ENCODE results near the gene OR51V1. TPM values are rescaled to one million over a fixed set of nuclear protein-coding genes. Genes with fewer than 3 reads are reported as not detected.

The OR51V1 gene
- total RNA-seq, 1 donor from 2014 or later: not detected

DNA sequence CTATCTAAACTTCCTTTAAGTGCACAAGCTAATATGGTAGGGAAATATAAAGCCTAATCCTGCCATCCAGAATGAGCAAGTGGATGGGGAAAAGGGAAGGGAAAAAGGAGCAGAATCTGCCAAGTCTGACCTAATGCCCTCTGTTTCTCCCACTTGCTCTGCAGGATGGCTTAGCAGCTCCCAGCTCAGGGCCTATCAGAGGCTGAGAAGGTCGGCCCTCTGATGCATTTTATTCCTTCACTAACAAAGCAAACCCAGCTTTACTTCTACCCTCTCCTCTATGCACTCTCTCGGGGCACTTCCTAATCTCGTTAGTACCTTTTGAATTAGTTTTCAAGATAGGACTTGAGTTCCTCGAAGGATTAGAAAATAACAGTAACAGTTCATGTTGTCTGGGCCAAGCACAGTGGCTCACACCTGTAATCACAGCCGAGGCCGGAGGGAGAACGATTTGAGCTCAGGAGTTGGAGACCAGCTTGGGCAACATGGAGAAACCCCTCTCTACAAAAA, 9.9 kb upstream of the OR51V1 start:
- Mint-ChIP-seq H3K4me3 (no peak overlapping the region), H3K4me1 (no peaks in the 10 kb centered on the region), H3K9me3 (no peaks in the 10 kb centered on the region), H3K27ac (no peak overlapping the region), H3K27me3 (ENCODE audit: insufficient read depth, low read depth) (no peaks in the 10 kb centered on the region), H3K36me3 (no peaks in the 10 kb centered on the region)
- Histone ChIP-seq H3K36me3 (no peaks in the 10 kb centered on the region), H3K4me3 (no peak overlapping the region), H3K4me1 (no peaks in the 10 kb centered on the region), H3F3A (ENCODE audit: low read depth) (peaks cover 5% of the 10 kb centered on the region), H3K27ac (no peak overlapping the region), H4K20me1 (ENCODE audit: low read depth) (no peaks in the 10 kb centered on the region), H3K9me3 (ENCODE audit: low read depth) (no peaks in the 10 kb centered on the region), H3K4me2 (no peak overlapping the region), H3K9ac (no peak overlapping the region), H2AFZ (replicated peaks) (no peak overlapping the region), H3K79me2 (ENCODE audit: low read depth) (no peaks in the 10 kb centered on the region), H3K27me3 (no peaks in the 10 kb centered on the region)
- TF ChIP-seq, protein P1, sequence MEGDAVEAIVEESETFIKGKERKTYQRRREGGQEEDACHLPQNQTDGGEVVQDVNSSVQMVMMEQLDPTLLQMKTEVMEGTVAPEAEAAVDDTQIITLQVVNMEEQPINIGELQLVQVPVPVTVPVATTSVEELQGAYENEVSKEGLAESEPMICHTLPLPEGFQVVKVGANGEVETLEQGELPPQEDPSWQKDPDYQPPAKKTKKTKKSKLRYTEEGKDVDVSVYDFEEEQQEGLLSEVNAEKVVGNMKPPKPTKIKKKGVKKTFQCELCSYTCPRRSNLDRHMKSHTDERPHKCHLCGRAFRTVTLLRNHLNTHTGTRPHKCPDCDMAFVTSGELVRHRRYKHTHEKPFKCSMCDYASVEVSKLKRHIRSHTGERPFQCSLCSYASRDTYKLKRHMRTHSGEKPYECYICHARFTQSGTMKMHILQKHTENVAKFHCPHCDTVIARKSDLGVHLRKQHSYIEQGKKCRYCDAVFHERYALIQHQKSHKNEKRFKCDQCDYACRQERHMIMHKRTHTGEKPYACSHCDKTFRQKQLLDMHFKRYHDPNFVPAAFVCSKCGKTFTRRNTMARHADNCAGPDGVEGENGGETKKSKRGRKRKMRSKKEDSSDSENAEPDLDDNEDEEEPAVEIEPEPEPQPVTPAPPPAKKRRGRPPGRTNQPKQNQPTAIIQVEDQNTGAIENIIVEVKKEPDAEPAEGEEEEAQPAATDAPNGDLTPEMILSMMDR (IDR thresholded peaks at IDR 0.05): no peak
- TF ChIP-seq EZH2 (IDR thresholded peaks at IDR 0.05) (no peak), EZH2phosphoT487 (IDR thresholded peaks at IDR 0.05) (no peak)
- DNase-seq (ENCODE audit: low spot score): peak; percentile 63

DNA sequence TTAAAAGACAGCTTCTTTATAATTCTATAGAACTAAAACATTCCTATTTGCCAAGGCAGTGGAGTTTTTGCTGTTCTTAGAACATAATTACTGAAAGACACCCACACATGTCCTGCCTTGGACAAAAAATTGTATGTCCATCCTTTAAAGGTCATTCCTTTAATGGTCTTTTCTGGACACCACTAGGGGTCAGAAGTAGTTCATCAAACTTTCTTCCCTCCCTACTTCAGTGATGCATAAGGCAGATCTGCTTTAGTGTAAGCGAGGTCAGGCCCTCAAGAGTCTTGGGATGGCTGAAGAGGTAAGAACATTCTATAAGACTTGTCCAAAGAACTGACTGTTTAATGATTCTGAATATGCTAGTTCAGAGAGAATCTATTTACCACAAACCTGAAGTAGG, 4.3 kb upstream of the OR51V1 start:
- Histone ChIP-seq H3K27ac (no peak overlapping the region), H3K27me3 (no peaks in the 10 kb centered on the region), H3K79me2 (ENCODE audit: low read depth) (no peaks in the 10 kb centered on the region), H4K20me1 (ENCODE audit: low read depth) (no peaks in the 10 kb centered on the region), H3K9ac (no peak overlapping the region), H3K4me3 (no peak overlapping the region), H3F3A (ENCODE audit: low read depth) (no peaks in the 10 kb centered on the region), H3K4me2 (no peak overlapping the region), H3K9me3 (ENCODE audit: low read depth) (no peaks in the 10 kb centered on the region), H2AFZ (replicated peaks) (no peak overlapping the region), H3K4me1 (peaks cover 9% of the 10 kb centered on the region), H3K36me3 (no peaks in the 10 kb centered on the region)
- Mint-ChIP-seq H3K4me1 (no peaks in the 10 kb centered on the region), H3K27me3 (ENCODE audit: insufficient read depth, low read depth) (no peaks in the 10 kb centered on the region), H3K9me3 (no peaks in the 10 kb centered on the region), H3K36me3 (no peaks in the 10 kb centered on the region), H3K4me3 (no peak overlapping the region), H3K27ac (no peak overlapping the region)
- DNase-seq (ENCODE audit: low spot score): peak; percentile 78
- TF ChIP-seq, protein P1 (IDR thresholded peaks at IDR 0.05): peak; percentile 76
- no peak for TF ChIP-seq EZH2phosphoT487 (IDR thresholded peaks at IDR 0.05)

DNA sequence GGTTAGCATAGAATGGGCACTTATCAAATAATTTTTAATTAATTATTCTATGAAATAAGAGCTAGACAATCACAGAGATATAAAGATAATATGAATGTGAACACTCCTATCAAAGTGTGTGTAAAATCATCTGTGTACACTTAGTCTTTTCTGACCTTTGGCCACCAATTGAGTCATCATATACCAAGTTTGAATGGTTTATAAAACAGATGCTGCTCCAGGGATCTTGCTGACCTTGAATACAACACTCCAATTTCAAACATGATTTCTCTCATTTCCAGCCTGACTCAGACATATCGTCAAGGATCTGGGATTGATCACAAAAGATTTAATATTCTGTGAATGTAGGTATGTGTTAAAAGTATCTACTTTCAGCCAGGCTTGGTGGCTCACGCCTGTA, 2.9 kb upstream of the OR51V1 start:
- Histone ChIP-seq H3K4me1 (peaks cover 9% of the 10 kb centered on the region), H3K4me2 (no peak overlapping the region), H3K27me3 (no peaks in the 10 kb centered on the region), H3K36me3 (no peaks in the 10 kb centered on the region), H2AFZ (replicated peaks) (no peak overlapping the region), H3K79me2 (ENCODE audit: low read depth) (no peaks in the 10 kb centered on the region), H3K9me3 (ENCODE audit: low read depth) (no peaks in the 10 kb centered on the region), H3K27ac (no peak overlapping the region), H3F3A (ENCODE audit: low read depth) (no peaks in the 10 kb centered on the region), H3K9ac (no peak overlapping the region), H4K20me1 (ENCODE audit: low read depth) (no peaks in the 10 kb centered on the region), H3K4me3 (no peak overlapping the region)
- Mint-ChIP-seq H3K9me3 (no peaks in the 10 kb centered on the region), H3K4me1 (no peaks in the 10 kb centered on the region), H3K27me3 (ENCODE audit: insufficient read depth, low read depth) (no peaks in the 10 kb centered on the region), H3K36me3 (no peaks in the 10 kb centered on the region), H3K27ac (no peak overlapping the region), H3K4me3 (no peak overlapping the region)
- no peak for TF ChIP-seq EZH2phosphoT487 (IDR thresholded peaks at IDR 0.05)
- no peak for TF ChIP-seq EZH2 (IDR thresholded peaks at IDR 0.05)
- TF ChIP-seq, protein P1 (IDR thresholded peaks at IDR 0.05): no peak
- no peak for DNase-seq (ENCODE audit: low spot score)
